ELR (cell line): ENCODE data around the gene SYTL5.

ENCODE experiments used
- DNase-seq: peaks from one replicate; pipeline ENCODE4 v3.0.0-alpha.2; 2015; ENCODE audit warnings: low read depth

The SYTL5 gene

DNA sequence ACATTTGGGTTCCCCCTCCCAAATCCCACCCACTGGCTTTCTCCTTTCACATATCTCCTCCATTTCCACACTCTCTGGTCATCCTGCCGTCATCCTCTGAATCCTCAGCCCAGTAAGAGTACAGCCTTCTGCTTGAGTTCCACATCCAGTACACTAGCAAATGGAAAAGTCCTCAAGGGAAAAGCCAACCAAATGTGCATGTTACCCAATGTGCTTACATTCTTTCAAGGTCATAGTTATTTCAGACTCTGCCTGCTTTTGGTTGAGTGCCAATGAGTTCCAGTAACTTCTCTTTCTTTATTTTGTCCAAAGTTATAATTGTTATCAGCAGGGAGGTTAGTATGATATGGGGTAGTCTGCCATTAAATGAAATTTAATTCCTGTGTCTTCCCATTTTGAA, 136.3 kb downstream of the SYTL5 start:
- DNase-seq, result no peak

- no peak for DNase-seq
Observed at GRCh38 chrX:38149016-38149415, 142.7 kb downstream of the SYTL5 start.

DNA sequence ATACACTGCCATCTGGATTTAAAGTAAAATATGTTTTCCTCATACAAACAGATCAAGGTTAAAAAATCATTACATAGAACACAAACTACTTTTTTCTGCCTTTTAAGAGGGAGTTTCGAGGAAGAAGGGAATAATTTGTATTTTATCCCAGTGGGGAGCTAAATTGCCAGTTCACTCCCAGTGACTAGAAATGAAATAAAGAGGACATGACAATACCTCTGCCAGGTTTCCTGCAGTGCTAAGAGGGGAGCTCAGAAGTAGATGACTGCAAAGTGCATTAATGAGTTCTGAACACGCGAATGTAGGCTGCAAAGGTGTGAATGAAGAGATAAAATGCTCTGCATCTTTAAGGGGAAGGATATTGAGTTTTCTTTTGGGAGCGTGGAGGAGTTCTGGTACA, 144.6 kb downstream of the SYTL5 start:
- no peak for DNase-seq

DNA sequence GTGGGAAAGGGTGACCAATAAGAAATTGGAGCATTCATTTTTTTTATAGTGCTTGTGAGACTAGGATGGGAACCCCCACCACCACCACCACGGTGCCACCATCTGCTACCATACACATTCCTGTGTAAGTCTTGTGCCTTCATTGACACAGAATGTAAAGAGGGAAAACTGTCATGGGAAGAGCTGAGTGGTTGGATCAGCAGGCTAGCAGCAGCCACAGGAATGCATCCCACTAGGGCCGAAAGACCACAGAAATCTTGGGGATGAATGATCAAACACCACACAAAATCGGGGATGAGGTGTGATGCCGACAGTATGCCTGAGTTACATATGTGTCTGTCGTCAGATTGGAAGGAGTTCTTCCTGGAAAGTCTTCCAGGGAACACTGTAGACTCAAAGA, 145.1 kb downstream of the SYTL5 start:
- DNase-seq, result peak; percentile 20

- DNase-seq, result no peak
Observed at GRCh38 chrX:38154340-38154739, 148.0 kb downstream of the SYTL5 start.

- no peak for DNase-seq
Observed at GRCh38 chrX:38154818-38155217, 148.5 kb downstream of the SYTL5 start.

DNA sequence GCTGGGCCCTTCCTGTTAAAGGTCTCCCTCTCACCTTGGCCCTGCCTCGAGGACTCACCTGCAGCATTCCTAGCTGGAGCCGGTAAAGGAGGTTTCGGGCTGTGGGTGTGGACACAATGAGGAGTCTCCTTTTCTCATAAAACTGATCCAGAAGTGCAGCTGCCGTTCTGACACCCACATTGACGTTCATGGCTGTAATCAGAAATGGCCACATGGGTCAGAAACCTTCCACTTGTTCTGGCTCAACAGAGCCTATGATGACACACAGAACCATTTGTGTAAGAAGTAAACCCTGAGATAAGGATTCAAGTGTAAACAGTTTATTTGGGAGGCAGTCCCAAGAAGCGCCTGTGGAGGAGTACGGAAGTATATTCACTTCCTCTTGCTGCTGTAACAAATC, 150.5 kb downstream of the SYTL5 start:
- no peak for DNase-seq

GRCh38 chrX:38163193-38163592, 156.8 kb downstream of the SYTL5 start:
- no peak for DNase-seq

DNA sequence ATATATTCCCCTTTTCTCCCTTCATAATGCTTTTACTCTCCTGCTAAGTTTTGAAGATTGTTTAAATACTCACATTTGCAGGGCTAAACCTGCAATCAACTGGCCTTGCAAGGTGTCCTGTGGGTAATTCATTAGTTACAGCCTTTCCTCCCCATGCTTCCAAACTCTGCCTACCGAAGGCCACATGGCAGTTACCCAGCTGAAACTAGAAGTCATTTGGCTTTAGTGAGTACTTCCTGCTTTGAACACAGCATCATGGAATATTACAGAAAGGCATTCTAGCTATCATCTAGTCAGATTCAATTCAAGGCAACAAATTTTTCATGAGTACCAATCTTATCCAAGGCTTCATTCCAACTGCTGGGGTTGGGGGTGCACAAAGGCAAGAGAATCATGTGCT, 158.7 kb downstream of the SYTL5 start:
- DNase-seq, result no peak

- DNase-seq, result peak; percentile 58
Observed at GRCh38 chrX:38166478-38167083, 160.2 kb downstream of the SYTL5 start.

- DNase-seq, result no peak
Observed at GRCh38 chrX:38170556-38170955, 164.2 kb downstream of the SYTL5 start.

GRCh38 chrX:38172596-38172995, 166.2 kb downstream of the SYTL5 start:
- DNase-seq, result peak; percentile 18

GRCh38 chrX:38175139-38175538, 168.8 kb downstream of the SYTL5 start:
- DNase-seq, result peak; percentile 47

- DNase-seq, result no peak
Observed at GRCh38 chrX:38178396-38178795, 172.0 kb downstream of the SYTL5 start.
